ENCODE data around the gene LY6G5C.

DNA sequence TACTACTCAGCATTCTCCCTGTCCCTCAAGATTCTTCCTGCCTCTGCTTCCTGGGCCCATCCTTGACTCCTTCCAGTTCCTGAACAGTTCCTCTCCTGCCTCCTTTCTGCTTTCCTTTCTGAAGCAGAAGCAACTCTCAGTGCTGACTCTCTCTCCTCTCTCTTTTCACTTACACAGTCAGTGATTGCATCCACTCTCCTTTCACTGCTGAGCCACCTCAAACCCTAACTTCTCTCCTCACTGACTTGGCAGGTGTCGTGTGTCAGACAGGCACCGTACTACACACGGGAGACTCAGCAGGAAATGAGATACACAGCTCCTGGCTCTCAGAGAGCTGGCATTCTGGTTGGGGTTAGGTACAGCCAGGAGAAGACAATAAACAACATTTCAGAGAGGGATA is 16.7 kb upstream of the LY6G5C start:
- no peak for TF ChIP-seq FOXM1 (IDR thresholded peaks at IDR 0.05; ENCODE audit: borderline replicate concordance)
- TF ChIP-seq ARNT (IDR thresholded peaks at IDR 0.05): no peak
- TF ChIP-seq BHLHE40 (IDR thresholded peaks at IDR 0.05; ENCODE audit: borderline replicate concordance): no peak
- TF ChIP-seq ZNF384 (IDR thresholded peaks at IDR 0.05): no peak
- TF ChIP-seq PKNOX1 (IDR thresholded peaks at IDR 0.05): no peak
- no peak for TF ChIP-seq SP1 (IDR thresholded peaks at IDR 0.05)
- TF ChIP-seq SUZ12 (IDR thresholded peaks at IDR 0.05): no peak
- no peak for TF ChIP-seq HDGF (IDR thresholded peaks at IDR 0.05; ENCODE audit: borderline replicate concordance)
- no peak for TF ChIP-seq ELF4 (IDR thresholded peaks at IDR 0.05)

Data from HEK293T (cell line).